GM18507 (cell line): Measurements from ENCODE around the gene BCL11B.

Source experiments
- DNase-seq: peaks from one replicate; pipeline ENCODE4 v3.0.0; 2011; ENCODE audit warnings: low read depth; ENCODE audit not compliant: insufficient read length; ENCODE audit errors: extremely low spot score
- FAIRE-seq: peaks from 2 replicates; lab custom pipeline; 2011; peaks lifted over from hg19 to GRCh38; lab: Jason Lieb, UNC

The BCL11B gene

GRCh38 chr14:99175331-99176155 lies 96.5 kb downstream of the BCL11B start:
- DNase-seq (no peak), FAIRE-seq (no peak)

- no peak for DNase-seq
- FAIRE-seq, result no peak
Measured at GRCh38 chr14:99174770-99175319, 97.2 kb downstream of the BCL11B start.

- no peak for DNase-seq
- no peak for FAIRE-seq
Measured at GRCh38 chr14:99174081-99174769, 97.8 kb downstream of the BCL11B start.

- no peak for FAIRE-seq
- DNase-seq, result no peak
Measured at GRCh38 chr14:99173506-99173905, 98.5 kb downstream of the BCL11B start.

- DNase-seq (no peak), FAIRE-seq (no peak)
Measured at GRCh38 chr14:99173086-99173485, 98.9 kb downstream of the BCL11B start.

GRCh38 chr14:99171396-99171795 lies 100.6 kb downstream of the BCL11B start:
- FAIRE-seq (no peak), DNase-seq (no peak)

GRCh38 chr14:99169776-99170356 lies 102.1 kb downstream of the BCL11B start:
- no peak for DNase-seq

GRCh38 chr14:99168330-99168729 lies 103.7 kb downstream of the BCL11B start:
- FAIRE-seq, result no peak
- no peak for DNase-seq

More at GRCh38 chr14:99169776-99170356, 102.1 kb downstream of the BCL11B start:
- FAIRE-seq, result no peak

- FAIRE-seq (no peak), DNase-seq (no peak)
Measured at GRCh38 chr14:99166506-99166905, 105.5 kb downstream of the BCL11B start.

GRCh38 chr14:99164712-99165111 lies 107.3 kb downstream of the BCL11B start:
- FAIRE-seq, result no peak
- no peak for DNase-seq

- DNase-seq, result no peak
- no peak for FAIRE-seq
Measured at GRCh38 chr14:99163446-99163845, 108.6 kb downstream of the BCL11B start.

- DNase-seq (no peak), FAIRE-seq (no peak)
Measured at GRCh38 chr14:99159341-99160340, 112.4 kb downstream of the BCL11B start.

GRCh38 chr14:99158646-99159165 lies 113.3 kb downstream of the BCL11B start:
- FAIRE-seq, result no peak
- DNase-seq, result no peak

GRCh38 chr14:99158150-99158549 lies 113.8 kb downstream of the BCL11B start:
- no peak for DNase-seq
- FAIRE-seq, result no peak

- no peak for DNase-seq
- FAIRE-seq, result no peak
Measured at GRCh38 chr14:99157676-99158075, 114.3 kb downstream of the BCL11B start.

GRCh38 chr14:99157246-99157645 lies 114.8 kb downstream of the BCL11B start:
- no peak for FAIRE-seq
- no peak for DNase-seq

- FAIRE-seq (no peak), DNase-seq (no peak)
Measured at GRCh38 chr14:99156814-99157213, 115.2 kb downstream of the BCL11B start.

- no peak for DNase-seq
- no peak for FAIRE-seq
Measured at GRCh38 chr14:99156090-99156425, 115.9 kb downstream of the BCL11B start.
